RWPE2 (cell line): Measurements from ENCODE around the gene CARD18.

Source experiments
- ATAC-seq: fragments of 200-7000 bp; cut with Tn5 transposase; 3 replicates; pipeline ENCODE4 v1.9.1; 2021; ENCODE audit warnings: low read depth
- DNase-seq: peaks from one replicate; pipeline ENCODE4 v3.0.0-alpha.2; 2020; ENCODE audit warnings: low spot score
- H3K27ac ChIP-seq: fragments of 450-650 bp; 2 replicates; pipeline ENCODE4 v1.5.1; 2017; ENCODE audit warnings: mild to moderate bottlenecking; ENCODE audit not compliant: poor library complexity, severe bottlenecking
- H3K27me3 ChIP-seq: fragments of 250-450 bp; sonication (Bioruptor Pico); 2 replicates; pipeline ENCODE4 v1.5.1; 2021; ENCODE audit warnings: mild to moderate bottlenecking, moderate library complexity; ENCODE audit not compliant: insufficient read depth, poor library complexity, severe bottlenecking
- H3K36me3 ChIP-seq: fragments of 250-450 bp; sonication (Bioruptor Pico); 2 replicates; pipeline ENCODE4 v1.5.1; 2020; ENCODE audit warnings: low read depth, mild to moderate bottlenecking, moderate library complexity
- H3K4me1 ChIP-seq: fragments of 250-450 bp; sonication (Bioruptor Pico); 2 replicates; pipeline ENCODE4 v1.5.1; 2021; ENCODE audit warnings: mild to moderate bottlenecking, moderate library complexity; ENCODE audit not compliant: insufficient read depth, poor library complexity, severe bottlenecking
- H3K4me3 ChIP-seq: fragments of 250-450 bp; sonication (Bioruptor Pico); 2 replicates; pipeline ENCODE4 v1.5.1; 2021; ENCODE audit warnings: mild to moderate bottlenecking, moderate library complexity; ENCODE audit not compliant: severe bottlenecking
- H3K9me3 ChIP-seq: fragments of 250-450 bp; sonication (Bioruptor Pico); 2 replicates; pipeline ENCODE4 v1.5.1; 2021; ENCODE audit warnings: mild to moderate bottlenecking, moderate library complexity; ENCODE audit not compliant: severe bottlenecking
- CTCF ChIP-seq: fragments of 450-650 bp; IDR thresholded peaks from one replicate; pipeline ENCODE4 v1.5.1; 2017; ENCODE audit warnings: mild to moderate bottlenecking, moderate library complexity; ENCODE audit not compliant: poor library complexity, severe bottlenecking

CARD18 gene

GRCh38 chr11:105139669-105140068, at the start of gene CARD18:
Gene CARD18, minus strand, starts transcription at chr11:105139769. Its CDS starts 43 bp downstream, at chr11:105139726.
- Histone ChIP-seq H3K27ac (no peak within 1 kb of the TSS), H3K4me1 (peaks cover 3% of the 10 kb centered on the region), H3K36me3 (no peaks in the 10 kb centered on the region), H3K9me3 (no peaks in the 10 kb centered on the region), H3K27me3 (no peaks in the 10 kb centered on the region), H3K4me3 (no peak within 1 kb of the TSS)
- no peak for ATAC-seq
- no peak for DNase-seq
- no peak for TF ChIP-seq CTCF

- no peak overlapping the region for H3K27ac ChIP-seq
- no peaks in the 10 kb centered on the region for H3K9me3 ChIP-seq
- DNase-seq: no peak
- H3K4me1 ChIP-seq: peaks cover 12% of the 10 kb centered on the region
- TF ChIP-seq CTCF: no peak
- H3K27me3 ChIP-seq: no peaks in the 10 kb centered on the region
- H3K36me3 ChIP-seq: no peaks in the 10 kb centered on the region
- ATAC-seq: no peak
- H3K4me3 ChIP-seq: no peak overlapping the region
These were observed 44.4 kb upstream of the CARD18 start for GRCh38 chr11:105183987-105184386.

GRCh38 chr11:105183426-105183825, 43.9 kb upstream of the CARD18 start:
- Histone ChIP-seq H3K4me1 (peaks cover 12% of the 10 kb centered on the region), H3K27ac (no peak overlapping the region), H3K36me3 (no peaks in the 10 kb centered on the region), H3K9me3 (no peaks in the 10 kb centered on the region), H3K4me3 (no peak overlapping the region), H3K27me3 (no peaks in the 10 kb centered on the region)
- ATAC-seq: no peak
- no peak for DNase-seq
- TF ChIP-seq CTCF: no peak

- H3K36me3 ChIP-seq: no peaks in the 10 kb centered on the region
- H3K9me3 ChIP-seq: no peaks in the 10 kb centered on the region
- peaks cover 12% of the 10 kb centered on the region for H3K4me1 ChIP-seq
- DNase-seq (no peak), ATAC-seq (peak; percentile 51; the same call in 1 of the 3 replicates)
- no peaks in the 10 kb centered on the region for H3K27me3 ChIP-seq
- peak overlapping the region; percentile 33 for H3K27ac ChIP-seq
- no peak for TF ChIP-seq CTCF
- H3K4me3 ChIP-seq: no peak overlapping the region
These were observed 42.0 kb upstream of the CARD18 start for GRCh38 chr11:105181521-105181920.

- H3K36me3 ChIP-seq: no peaks in the 10 kb centered on the region
- DNase-seq (peak; percentile 47), ATAC-seq (peak; percentile 78)
- TF ChIP-seq CTCF: no peak
- no peaks in the 10 kb centered on the region for H3K27me3 ChIP-seq
- no peak overlapping the region for H3K4me3 ChIP-seq
- H3K27ac ChIP-seq: peak overlapping the region; percentile 33
- H3K9me3 ChIP-seq: no peaks in the 10 kb centered on the region
- H3K4me1 ChIP-seq: peaks cover 12% of the 10 kb centered on the region
These were observed 41.5 kb upstream of the CARD18 start for GRCh38 chr11:105181100-105181499.
